ENCODE results near the gene PRKX. TPM values are rescaled to one million over a fixed set of nuclear protein-coding genes. Genes with fewer than 3 reads are reported as not detected.
"Not testable (repeated sequence)": the region's sequence is repeated elsewhere in the genome, so short reads cannot be mapped to it uniquely, and the experiment has no call there.

The PRKX gene
- total RNA-seq, 1 donor from 2014 or later, result 51.6 TPM

- H3K4me1 ChIP-seq, result no peaks in the 10 kb centered on the region
- no peaks in the 10 kb centered on the region for H3K9me3 ChIP-seq
- intact Hi-C loops (cut with DNase I), result no loop called here
- H3K36me3 ChIP-seq, result peaks cover 0 to 20% of the 10 kb centered on the region in 2 donors
- no peaks in the 10 kb centered on the region for H3K27me3 ChIP-seq
- no peak overlapping the region for H3K27ac ChIP-seq
- no peak overlapping the region for H3K4me3 ChIP-seq
- TF ChIP-seq POLR2AphosphoS5 (IDR thresholded peaks at IDR 0.05; ENCODE audit: insufficient read depth in 1 of 2, low read depth in 1 of 2), result no peak
- no peak for TF ChIP-seq CTCF (IDR thresholded peaks at IDR 0.05)
- TF ChIP-seq POLR2A (IDR thresholded peaks at IDR 0.05), result no peak
- DNase-seq (ENCODE audit: extremely low spot score in 2 of 2), result no peak
These were observed 43.5 kb downstream of the PRKX start for GRCh38 chrX:3669841-3670475.

- H3K9me3 ChIP-seq, result no peaks in the 10 kb centered on the region
- H3K27me3 ChIP-seq, result no peaks in the 10 kb centered on the region
- no peaks in the 10 kb centered on the region for H3K36me3 ChIP-seq
- no peak overlapping the region for H3K27ac ChIP-seq
- no peaks in the 10 kb centered on the region for H3K4me1 ChIP-seq
- intact Hi-C loops (cut with DNase I), result no loop called here
- no peak overlapping the region for H3K4me3 ChIP-seq
- no peak for DNase-seq (ENCODE audit: extremely low spot score in 2 of 2)
- TF ChIP-seq POLR2A (IDR thresholded peaks at IDR 0.05), result no peak
- no peak for TF ChIP-seq POLR2AphosphoS5 (IDR thresholded peaks at IDR 0.05; ENCODE audit: insufficient read depth in 1 of 2, low read depth in 1 of 2)
- TF ChIP-seq CTCF (IDR thresholded peaks at IDR 0.05), result no peak
These were observed 46.5 kb downstream of the PRKX start for GRCh38 chrX:3666975-3667374.

GRCh38 chrX:3664921-3665320, 48.5 kb downstream of the PRKX start:
- intact Hi-C loops (cut with DNase I), result no loop called here

GRCh38 chrX:3663576-3664250, 49.7 kb downstream of the PRKX start:
- H3K4me3 ChIP-seq; H3K9me3 ChIP-seq; DNase-seq (ENCODE audit: extremely low spot score in 2 of 2); H3K27ac ChIP-seq; H3K4me1 ChIP-seq; H3K36me3 ChIP-seq; H3K27me3 ChIP-seq; intact Hi-C loops (cut with DNase I): not testable (repeated sequence)

More at GRCh38 chrX:3664921-3665320, 48.5 kb downstream of the PRKX start:
- Histone ChIP-seq H3K4me1 (no peaks in the 10 kb centered on the region), H3K4me3 (no peak overlapping the region), H3K36me3 (no peaks in the 10 kb centered on the region), H3K27me3 (no peaks in the 10 kb centered on the region), H3K27ac (no peak overlapping the region), H3K9me3 (no peaks in the 10 kb centered on the region)
- DNase-seq (ENCODE audit: extremely low spot score in 2 of 2), result no peak
- TF ChIP-seq CTCF (IDR thresholded peaks at IDR 0.05), result no peak
- TF ChIP-seq POLR2A (IDR thresholded peaks at IDR 0.05), result no peak
- no peak for TF ChIP-seq POLR2AphosphoS5 (IDR thresholded peaks at IDR 0.05; ENCODE audit: insufficient read depth in 1 of 2, low read depth in 1 of 2)

GRCh38 chrX:3659761-3660160, 53.7 kb downstream of the PRKX start:
- Histone ChIP-seq H3K27ac (no peak overlapping the region), H3K9me3 (no peaks in the 10 kb centered on the region), H3K36me3 (no peaks in the 10 kb centered on the region), H3K4me1 (no peaks in the 10 kb centered on the region), H3K27me3 (no peaks in the 10 kb centered on the region), H3K4me3 (no peak overlapping the region)
- no peak for DNase-seq (ENCODE audit: extremely low spot score in 2 of 2)
- TF ChIP-seq POLR2A (IDR thresholded peaks at IDR 0.05) (no peak), POLR2AphosphoS5 (IDR thresholded peaks at IDR 0.05; ENCODE audit: insufficient read depth in 1 of 2, low read depth in 1 of 2) (no peak), CTCF (IDR thresholded peaks at IDR 0.05) (no peak)
- intact Hi-C loops (cut with DNase I), result no loop called here

Measured in vagina (tissue), 2 donors.